ENCODE data around the gene PTPRCAP.

DNA sequence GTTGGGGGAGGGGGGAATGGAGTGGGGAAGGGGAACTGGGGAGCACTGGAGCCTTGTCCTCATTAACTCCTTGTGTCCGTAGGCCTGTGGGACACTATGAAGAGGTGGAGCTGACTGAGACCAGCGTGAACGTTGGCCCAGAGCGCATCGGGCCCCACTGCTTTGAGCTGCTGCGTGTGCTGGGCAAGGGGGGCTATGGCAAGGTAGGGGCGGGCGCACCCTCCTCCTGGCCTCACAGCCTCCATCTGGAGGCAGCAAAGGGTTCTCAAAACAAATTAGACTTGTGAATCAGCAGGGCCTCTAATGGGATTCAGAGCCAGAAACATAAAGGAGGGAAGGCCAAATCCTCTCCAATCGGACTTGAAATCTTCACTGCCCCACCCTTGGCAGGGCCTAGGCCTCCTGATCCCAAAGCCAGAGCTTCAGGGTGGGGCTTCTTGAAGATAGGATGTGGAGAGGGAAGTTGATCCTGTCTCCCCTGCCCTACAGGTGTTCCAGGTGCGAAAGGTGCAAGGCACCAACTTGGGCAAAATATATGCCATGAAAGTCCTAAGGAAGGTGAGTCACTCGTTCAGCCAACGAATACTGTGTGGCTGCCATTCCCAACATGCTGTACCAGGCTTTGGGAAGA, 8.3 kb downstream of the PTPRCAP start:
- TF ChIP-seq YY1 (IDR thresholded peaks at IDR 0.05; ENCODE audit: insufficient read depth, insufficient read length) (no peak), ZNF274 (IDR thresholded peaks at IDR 0.05; ENCODE audit: low read depth, low read length) (no peak), SUZ12 (IDR thresholded peaks at IDR 0.05; ENCODE audit: extremely low read depth, insufficient read depth, insufficient read length) (no peak)

Data from NT2/D1 (cell line).